ENCODE measurements around the gene LMAN2L.

Gene LMAN2L

GRCh38 chr2:96739633-96740428 is at the start of gene LMAN2L:
TSS of gene LMAN2L (minus strand) at chr2:96740064. CDS start at chr2:96740040, 24 bp downstream.
- peak; percentile 96 for DNase-seq

GRCh38 chr2:96789245-96789617 is 49.4 kb upstream of the LMAN2L start:
- DNase-seq = no peak

GRCh38 chr2:96788442-96789244 is 48.8 kb upstream of the LMAN2L start:
- no peak for DNase-seq

GRCh38 chr2:96787411-96787810 is 47.5 kb upstream of the LMAN2L start:
- no peak for DNase-seq

GRCh38 chr2:96783388-96783787 is 43.5 kb upstream of the LMAN2L start:
- no peak for DNase-seq

GRCh38 chr2:96775160-96775559 is 35.3 kb upstream of the LMAN2L start:
- DNase-seq = no peak

GRCh38 chr2:96773922-96774321 is 34.1 kb upstream of the LMAN2L start:
- peak; percentile 47 for DNase-seq

GRCh38 chr2:96772903-96773671 is 33.2 kb upstream of the LMAN2L start:
- DNase-seq = no peak

- DNase-seq = no peak
Observed at GRCh38 chr2:96771796-96772618, 32.1 kb upstream of the LMAN2L start.

- DNase-seq = no peak
Observed at GRCh38 chr2:96770442-96771202, 30.8 kb upstream of the LMAN2L start.

GRCh38 chr2:96769814-96770213 is 29.9 kb upstream of the LMAN2L start:
- DNase-seq = no peak

- no peak for DNase-seq
Observed at GRCh38 chr2:96768083-96768561, 28.3 kb upstream of the LMAN2L start.

- no peak for DNase-seq
Observed at GRCh38 chr2:96767135-96767871, 27.4 kb upstream of the LMAN2L start.

GRCh38 chr2:96764253-96764637 is 24.4 kb upstream of the LMAN2L start:
- no peak for DNase-seq

GRCh38 chr2:96763511-96764252 is 23.8 kb upstream of the LMAN2L start:
- DNase-seq = peak; percentile 18

GRCh38 chr2:96762529-96763311 is 22.9 kb upstream of the LMAN2L start:
- peak; percentile 27 for DNase-seq

- no peak for DNase-seq
Observed at GRCh38 chr2:96760986-96761832, 21.3 kb upstream of the LMAN2L start.

Data from NCI-H1436 (cell line).